Glomerular visceral epithelial cell (primary cell): ENCODE data around the gene ANGPTL2.
A peak's percentile ranks its signal among the peaks of the same experiment; 100 is the strongest.
"Not testable (repeated sequence)": the region's sequence is repeated elsewhere in the genome, so short reads cannot be mapped to it uniquely, and the experiment has no call there.

Experiments
- DNase-seq: peaks from one replicate; pipeline ENCODE4 v3.0.0-alpha.2; 2016; ENCODE audit errors: extremely low spot score

ANGPTL2 gene, protein sequence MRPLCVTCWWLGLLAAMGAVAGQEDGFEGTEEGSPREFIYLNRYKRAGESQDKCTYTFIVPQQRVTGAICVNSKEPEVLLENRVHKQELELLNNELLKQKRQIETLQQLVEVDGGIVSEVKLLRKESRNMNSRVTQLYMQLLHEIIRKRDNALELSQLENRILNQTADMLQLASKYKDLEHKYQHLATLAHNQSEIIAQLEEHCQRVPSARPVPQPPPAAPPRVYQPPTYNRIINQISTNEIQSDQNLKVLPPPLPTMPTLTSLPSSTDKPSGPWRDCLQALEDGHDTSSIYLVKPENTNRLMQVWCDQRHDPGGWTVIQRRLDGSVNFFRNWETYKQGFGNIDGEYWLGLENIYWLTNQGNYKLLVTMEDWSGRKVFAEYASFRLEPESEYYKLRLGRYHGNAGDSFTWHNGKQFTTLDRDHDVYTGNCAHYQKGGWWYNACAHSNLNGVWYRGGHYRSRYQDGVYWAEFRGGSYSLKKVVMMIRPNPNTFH

DNA sequence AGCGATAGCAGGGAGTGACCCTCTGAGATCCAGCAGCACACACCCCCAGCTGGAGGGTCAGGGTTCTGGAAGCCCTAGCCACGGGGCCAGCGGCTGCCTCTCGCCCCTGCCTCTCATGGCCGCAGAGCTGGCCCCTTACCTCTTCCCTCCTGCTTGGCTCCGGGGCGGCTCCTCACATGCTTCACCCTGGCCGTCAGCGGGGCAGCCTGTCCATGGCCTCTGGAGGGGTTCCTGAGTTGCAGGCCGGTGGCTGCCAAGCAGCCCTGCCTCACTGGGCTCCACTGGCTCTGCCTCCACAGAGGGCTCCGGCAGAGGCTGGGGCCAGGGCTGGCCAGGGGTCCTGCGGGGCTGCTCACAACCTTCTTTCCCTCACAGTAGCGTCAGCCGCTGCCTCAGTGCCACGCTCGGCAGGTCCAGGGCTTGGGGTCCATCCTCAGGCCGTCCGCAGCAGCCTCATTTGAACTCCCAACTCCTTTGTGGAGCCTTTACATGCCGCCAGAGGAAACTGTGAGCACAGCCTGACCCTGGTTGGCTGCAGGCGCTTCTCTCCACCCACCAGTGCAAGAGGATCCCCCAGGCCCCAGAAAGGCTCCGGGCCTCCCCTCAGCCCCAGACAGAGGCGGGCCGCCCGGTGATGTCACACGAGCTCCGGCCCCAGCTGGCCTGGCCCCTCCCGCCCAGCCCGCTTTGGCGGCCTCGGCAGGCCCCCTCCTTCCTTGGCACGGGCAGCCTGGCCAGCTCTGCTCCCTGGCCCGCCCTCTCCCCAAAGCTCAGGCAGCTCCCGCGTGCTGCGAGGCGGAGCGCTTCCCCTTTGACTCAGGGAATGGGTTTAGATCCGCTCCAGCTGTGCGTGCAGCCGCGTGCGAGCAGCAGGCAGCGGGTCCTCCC lies at the start of gene ANGPTL2:
Gene ANGPTL2, minus strand, starts transcription at position 460 of the 888 bp plus-strand sequence. CDS start 13,904 bp downstream, outside the sequence.
- DNase-seq, result peak; percentile 95

DNA sequence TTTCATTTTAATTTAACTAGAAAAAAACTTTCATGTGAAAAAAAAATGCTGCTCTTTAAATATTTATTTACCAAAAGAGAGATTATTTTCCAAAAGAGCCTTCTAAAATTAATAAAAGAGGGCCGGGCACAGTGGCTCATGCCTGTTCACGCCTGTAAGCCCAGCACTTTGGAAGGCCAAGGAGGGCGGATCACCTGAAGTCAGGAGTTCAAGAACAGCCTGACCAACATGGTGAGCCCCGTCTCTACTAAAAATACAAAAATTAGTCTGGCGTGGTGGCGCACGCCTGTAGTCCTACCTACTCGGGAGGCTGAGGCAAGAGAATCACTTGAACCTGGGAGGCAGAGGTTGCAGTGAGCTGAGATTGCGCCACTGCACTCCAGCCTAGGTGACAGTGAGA lies 48.9 kb upstream of the ANGPTL2 start:
- DNase-seq, result not testable (repeated sequence)

DNA sequence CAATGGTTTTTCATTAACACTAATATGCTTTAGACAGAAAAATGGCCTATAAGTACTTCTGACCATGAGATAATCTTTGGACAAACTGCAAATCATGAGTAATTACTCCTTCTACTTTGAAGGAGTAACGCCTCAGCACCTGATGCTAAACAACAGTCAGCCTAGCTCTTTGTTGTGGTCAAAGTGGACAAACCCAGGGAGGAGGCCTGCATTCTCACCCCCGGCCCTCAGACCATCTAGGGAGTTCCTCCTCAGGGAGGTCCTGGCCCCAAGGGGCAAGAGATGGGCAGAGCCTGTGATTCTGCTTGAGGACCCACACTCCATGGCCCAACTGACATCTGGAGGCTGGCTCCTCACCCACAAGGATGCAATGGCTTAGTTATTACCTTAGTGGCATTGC lies 48.2 kb upstream of the ANGPTL2 start:
- peak; percentile 50 for DNase-seq

DNA sequence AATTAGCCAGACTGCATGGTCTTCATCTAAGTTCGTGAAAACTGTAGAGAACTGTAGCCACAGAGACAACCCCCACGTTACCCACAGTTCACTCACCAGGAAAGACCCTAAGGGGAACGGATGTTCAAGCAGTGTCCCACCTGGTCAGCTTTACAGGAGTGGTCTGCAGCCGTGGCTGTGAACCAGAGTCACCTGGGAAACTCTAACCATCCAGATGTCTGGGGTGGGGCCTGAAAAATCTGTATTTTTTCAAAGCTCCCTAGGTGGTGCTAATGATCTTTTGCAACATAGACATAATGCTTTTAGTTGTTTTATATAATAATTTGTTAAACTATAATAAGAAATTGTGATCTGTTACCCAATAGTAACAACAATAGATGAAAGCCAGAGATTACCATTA lies 47.7 kb upstream of the ANGPTL2 start:
- no peak for DNase-seq

DNA sequence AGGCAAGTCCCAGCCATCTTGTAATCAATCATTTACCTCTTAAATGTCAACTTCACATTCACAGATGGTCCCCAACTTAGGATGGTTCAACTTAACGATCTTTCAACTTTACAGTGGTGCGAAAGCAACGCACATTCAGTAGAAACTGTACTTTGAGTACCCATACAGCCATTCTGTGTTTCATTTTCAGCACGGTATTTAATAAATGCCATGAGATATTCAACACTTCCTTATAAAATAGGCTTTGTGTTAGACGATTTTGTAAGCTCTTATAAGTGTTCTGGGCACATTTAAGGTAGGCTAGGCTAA lies 47.1 kb upstream of the ANGPTL2 start:
- no peak for DNase-seq

DNA sequence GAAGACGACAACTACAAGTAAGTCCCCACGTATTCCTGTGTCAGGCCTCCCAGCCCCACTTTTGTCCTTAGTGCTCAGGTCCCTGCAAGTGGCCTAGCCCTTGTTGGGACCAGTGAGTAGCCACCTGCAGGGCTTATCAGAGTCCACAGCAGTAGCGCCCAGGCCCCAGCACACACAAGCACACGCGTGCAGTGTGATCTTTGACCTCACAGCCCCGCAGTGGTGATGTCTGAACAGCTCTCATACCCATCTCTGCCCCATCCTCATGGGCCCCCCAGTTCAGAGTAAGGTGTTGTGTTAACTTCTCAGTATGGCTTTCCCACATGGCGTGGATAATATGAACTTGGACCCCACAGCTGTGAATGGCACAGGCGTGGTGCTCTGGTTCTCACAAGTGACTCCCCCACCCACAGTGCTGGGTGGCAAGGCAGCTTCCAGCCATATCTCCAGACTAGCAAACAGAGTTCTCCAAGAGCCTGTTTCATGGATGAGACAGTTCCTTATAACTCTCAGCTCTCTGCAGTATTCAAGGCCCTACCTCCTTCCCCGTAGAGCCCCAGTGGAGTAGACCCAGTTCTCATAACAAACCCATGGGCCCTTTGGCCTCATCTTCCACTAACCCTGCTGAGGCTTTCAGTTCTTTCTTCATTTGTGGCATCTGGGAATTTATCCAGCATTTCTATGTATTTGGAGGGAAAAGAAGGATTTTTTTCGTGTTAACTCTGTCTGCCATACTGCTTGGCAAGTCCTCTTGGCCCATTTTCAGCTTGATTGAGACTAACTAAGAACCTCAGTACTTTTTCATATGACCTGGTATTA lies 46.5 kb upstream of the ANGPTL2 start:
- no peak for DNase-seq

DNA sequence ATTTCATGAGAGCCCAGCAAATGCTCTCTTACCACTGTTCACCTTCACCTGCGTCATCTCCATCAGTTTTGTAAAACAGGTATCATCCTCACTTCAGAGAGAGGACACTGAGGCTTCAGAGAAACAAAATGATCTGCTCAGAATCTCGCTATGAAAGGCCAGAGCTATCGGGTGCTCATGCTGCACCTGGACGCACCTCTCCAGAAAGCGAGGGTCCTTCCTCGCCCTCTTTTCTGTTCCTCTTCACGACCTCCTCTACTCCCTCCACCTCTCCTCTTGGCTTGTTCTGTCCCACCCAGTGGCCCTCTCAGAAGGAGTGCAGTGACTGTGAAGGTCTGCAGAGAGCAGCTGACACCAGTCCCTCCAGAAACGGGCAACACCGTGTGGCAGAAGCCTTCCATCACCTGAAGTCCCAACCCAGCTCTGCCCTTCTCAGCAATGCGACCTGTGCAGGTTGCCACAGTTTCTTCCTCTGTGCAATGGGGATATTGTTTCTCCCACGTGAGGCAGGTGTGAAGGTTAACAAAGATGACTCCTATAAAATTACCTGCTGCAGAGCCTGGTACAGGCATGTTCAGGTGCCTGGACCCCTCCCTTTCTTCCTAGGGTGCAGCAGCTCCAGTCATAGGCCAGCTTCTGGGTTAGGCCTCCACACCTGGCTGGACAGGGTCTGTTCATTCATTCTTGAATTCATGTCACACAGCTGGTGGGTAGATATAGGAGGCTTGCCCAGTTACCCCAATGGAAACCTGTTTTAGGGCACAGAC lies 45.3 kb upstream of the ANGPTL2 start:
- DNase-seq, result no peak

DNA sequence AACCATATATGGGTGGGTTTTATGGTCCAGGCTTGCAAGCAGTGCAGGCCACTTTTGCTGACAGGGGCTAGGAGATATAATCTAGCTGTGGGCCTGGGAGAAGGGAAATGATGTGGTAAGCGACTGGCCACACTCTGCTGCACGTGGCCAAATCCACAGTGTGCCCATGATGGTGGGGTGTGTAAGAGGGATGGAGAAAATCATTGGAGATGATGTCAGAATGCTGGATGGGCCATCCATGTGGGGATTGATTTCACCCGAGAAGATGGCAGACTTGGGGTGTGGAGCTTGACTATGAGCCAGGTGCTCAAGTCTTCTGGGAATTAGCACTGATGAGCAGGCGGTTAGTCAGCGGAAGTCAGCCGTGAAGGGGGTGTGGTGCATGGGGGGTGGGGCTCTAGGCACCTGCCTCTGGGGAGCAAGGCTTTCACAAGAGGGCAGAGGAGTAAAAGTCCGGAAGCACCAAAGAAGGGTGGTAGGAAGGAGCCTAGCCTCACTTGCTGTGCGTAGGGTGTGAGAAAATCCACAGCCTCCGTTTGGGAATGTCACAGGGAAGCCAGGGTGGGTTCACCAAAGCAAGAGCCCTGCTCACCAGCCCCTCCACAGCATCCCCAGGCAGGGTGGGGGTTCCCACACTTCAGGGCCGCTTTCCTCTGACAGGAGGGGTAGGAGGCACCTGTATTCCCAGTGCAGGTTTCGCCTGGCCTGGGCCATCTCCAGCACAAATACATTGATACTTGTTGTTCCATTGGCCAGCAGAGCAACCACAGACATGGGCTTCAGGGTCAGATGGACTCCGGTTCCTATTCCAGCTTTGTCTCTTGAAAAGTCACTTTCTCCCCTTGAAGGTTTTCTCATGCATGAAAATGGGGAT lies 44.5 kb upstream of the ANGPTL2 start:
- DNase-seq, result peak; percentile 85

DNA sequence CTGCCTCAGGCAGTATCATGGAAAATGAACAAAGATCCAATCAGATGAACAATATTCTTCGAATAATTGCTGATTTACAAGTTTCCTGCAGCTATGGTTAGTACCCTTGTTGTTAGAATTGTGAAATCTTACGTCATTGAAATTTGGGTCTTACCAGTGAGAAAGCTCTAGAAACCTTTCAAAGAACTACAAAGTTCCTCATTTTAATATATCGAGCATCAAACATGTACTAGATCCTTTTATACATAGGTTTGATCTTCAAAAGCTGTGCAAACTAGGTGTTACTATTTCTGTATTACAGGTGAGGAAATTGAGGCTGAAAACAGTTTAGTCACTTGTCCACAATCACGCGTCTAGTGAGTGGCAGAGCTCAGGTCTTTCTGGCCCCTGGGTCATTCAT lies 43.7 kb upstream of the ANGPTL2 start:
- no peak for DNase-seq

DNA sequence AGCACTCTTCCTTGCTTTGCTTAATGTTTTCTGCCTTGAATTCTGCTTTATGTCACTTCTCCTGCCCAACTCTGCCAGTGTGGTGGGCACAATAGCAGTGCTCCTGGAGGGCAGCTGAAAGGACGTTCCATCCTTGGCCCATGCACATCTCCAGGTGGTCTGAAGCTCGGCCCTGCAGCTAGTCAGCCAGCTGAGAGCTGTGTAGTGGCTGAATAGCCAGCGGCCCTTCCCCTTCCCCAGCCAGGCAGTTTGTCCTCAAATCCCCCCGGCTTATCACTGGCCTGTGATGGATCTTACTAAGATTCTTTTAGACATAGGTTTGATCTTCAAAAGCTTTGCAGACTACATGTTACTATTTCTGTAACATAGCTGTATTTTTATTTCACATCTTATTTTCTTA lies 42.7 kb upstream of the ANGPTL2 start:
- DNase-seq, result no peak

DNA sequence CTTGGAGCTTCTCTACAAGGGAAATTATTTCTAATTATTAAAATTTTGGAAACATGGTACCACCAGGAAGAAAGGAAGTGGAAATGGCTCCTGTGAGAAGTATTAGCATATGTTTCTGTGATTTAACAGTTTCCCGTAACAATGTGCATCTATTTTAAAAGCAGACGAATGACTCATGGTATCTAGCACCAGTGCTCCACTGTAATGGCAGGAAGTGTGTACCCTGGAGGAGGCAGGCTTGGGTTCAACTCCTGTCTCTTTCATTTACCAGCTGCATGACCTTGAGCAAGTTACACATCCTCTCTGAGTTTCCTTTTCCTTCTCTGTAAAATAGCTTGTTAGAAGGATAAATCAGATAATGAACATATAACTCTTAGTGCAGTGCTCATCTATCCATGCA lies 41.0 kb upstream of the ANGPTL2 start:
- DNase-seq, result peak; percentile 41

DNA sequence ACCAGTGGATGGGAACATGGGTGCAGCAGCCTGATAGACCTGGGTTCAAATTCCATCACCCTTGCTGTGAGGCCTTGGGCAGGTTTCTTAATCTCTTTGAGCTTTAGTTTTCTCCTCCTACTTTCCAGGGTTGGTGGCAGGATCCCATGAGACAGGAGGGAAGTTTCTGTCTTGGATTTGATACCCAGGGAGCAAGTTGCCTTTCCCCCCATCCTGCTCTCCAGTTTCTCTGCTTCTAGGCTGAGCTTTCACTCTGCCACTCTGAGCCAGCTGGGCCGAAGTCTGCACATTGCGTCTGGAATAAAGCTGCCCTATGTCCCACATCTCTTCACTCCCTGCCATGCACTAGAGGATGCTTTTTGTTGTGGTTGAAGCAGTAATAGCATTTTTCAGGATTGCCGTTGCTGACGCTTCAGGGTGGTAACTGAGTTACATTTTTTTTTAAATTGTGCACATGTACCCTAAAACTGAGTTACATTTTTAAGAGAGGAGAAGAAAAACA lies 40.5 kb upstream of the ANGPTL2 start:
- DNase-seq, result no peak

DNA sequence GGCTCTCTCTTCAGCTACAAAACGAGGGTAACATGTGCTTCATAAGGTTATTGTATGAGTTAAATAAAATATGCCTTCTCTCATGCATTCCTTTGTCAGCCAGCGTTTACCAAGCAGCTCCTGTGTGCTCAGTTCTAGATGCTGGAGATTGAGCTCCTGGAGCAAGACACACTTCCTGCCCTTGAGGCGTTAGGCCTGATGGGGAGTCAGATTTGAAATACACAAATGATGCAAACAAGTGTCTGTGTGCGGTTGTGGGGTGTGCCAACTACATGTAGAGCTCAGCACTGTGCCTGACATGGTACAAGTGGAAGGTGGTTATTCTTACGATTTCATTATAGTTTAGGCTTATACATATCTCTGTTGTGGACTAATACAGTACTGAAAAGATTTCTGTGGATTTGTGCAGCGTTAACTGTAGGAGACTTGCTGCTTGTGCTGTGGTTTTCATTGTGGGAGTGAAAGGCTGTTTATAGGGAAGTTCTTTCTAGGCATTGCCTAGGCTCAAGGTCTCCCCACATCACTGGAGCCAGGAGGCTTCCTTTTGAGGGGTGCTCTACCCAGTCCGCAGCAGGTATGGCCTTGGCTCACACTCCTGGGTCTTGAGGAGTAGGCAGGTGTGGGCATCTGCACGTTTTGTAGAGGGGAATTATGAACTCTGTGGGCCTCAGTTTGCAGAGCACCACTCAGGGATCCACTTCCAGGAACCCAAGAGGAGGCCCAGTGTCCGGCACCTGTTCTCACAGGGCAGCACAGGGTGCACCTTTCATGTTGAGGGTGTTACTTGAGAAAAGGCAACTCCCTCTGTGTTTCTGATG lies 39.8 kb upstream of the ANGPTL2 start:
- DNase-seq, result no peak

DNA sequence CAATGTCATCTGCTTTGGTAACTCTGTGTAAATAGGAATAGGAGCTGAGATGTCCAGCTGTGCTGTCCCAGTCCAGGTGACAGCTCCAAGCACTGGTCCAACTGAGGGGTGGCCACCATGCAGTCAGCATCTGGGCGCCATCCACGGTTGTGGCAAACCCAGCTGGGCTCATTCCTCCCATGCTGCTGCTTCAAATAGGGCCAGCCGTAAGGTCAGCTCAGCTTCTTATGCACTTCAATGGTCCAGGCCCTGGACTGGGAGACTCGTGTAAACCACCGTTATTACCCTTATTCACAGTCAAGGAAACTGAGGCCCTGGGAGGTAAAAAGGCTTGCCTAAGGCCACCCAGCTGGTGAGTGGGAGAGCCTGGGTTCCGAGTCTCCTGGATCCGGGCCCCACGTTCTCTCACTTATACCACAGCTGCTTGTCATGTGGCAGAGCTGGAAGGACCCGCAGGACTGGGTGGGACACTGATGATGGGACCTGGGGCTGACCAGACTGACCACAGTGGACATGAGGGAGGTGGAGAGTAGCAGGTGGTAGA lies 38.7 kb upstream of the ANGPTL2 start:
- no peak for DNase-seq

DNA sequence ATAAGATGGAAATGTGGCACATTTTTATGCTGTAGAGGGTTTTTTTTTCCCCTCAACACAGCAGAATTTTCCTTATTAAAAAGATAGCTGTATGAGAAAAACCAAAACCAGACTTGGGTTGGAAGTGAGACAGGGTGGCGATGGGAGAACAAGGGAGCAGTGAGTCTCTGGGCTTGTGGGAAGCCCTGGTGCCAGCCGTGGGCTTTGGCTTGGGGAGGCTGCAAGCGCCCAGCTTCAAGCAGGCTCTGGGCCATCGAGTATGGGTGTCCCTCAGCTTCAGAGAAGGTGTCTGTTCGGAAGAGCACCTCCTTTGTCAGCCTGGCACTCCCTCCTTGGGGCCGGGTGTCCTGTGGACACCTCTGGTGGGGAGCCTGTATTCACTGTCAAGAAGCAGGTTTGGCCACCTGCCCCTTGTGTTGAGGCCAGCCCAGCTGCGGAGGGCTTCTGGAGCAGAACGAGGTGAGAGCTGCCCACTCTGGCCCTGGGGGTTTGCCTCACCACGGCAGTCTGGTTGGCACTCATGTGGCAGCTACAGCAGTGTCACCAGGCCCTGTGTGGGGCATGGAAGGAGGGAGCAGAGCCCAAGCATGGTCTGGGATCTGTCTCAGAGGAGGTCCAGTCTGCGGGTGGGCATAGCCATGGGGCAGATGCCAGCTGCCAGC lies 37.6 kb upstream of the ANGPTL2 start:
- DNase-seq, result no peak

DNA sequence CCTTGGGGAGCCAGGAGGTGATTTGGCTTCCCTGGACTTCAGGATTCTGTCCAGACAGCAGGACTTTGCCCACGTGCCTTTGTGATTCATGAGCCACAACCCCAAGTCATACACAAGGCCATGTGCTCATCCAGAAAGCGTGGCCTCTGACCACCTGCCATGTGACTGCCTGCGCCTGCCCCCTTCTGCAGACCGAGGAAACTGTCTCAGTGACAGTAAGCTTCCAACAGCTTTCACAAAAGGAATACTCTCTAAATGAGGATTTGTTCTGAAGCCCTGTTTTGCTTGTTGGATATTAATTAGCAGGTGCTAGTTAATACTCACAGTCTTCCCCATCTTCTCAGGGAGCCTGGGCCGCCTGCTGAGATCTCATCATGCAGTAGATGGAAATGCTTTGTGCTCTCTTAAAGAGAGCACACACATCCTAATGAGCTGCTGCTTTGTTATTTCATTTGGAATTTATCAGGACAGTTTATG lies 36.9 kb upstream of the ANGPTL2 start:
- peak; percentile 86 for DNase-seq

DNA sequence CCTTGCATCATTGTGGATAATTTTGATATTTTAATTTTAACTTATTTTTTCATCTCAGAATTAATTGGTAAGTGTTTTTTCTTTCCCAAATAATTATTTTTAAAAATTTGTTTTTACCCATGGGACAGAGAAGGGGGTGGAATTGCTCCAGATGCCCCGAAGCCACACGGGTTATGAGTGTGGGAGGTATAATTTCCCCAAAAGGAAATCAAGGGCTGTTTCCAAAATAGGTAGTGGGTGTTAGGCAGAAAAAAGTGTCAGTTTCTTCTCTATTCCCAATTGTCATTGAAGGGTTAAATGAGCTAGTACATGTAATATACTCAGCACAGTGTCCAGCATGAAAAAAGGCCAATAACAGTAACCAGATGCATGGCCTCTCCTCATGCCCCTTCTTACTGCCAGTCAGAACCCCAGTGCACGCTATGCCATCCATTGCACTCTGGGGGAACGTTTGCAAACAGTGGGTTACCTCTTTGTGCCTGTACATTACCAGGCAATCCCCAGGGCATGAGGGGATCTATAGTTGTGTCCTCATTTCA lies 36.4 kb upstream of the ANGPTL2 start:
- no peak for DNase-seq
